GM12878 (cell line): Measurements from ENCODE around the gene ATL3.

ENCODE experiments used
- RFX5 ChIP-seq: IDR thresholded peaks from 2 replicates; pipeline ENCODE4 v1.6.1; 2011; ENCODE audit warnings: low read depth, low read length, improper control_type of control experiment
- TARDBP ChIP-seq: IDR thresholded peaks from 2 replicates; pipeline ENCODE4 v1.6.1; 2016; ENCODE audit warnings: borderline replicate concordance
- TF ChIP-seq, protein P1 (sequence below): IDR thresholded peaks from 2 replicates; pipeline ENCODE4 v1.6.1; 2012; ENCODE audit warnings: improper control_type of control experiment, low read depth, low read length; ENCODE audit not compliant: insufficient replicate concordance
- TF ChIP-seq, protein P2 (sequence below): IDR thresholded peaks from 2 replicates; pipeline ENCODE4 v1.6.1; 2011; ENCODE audit warnings: borderline replicate concordance, low read depth, mild to moderate bottlenecking, moderate library complexity, mixed read lengths, low read length; ENCODE audit not compliant: insufficient read depth; ENCODE audit errors: extremely low read length
- TF ChIP-seq, protein P3 (sequence below), 3 experiments: IDR thresholded peaks in 2 of 3; conservative IDR thresholded peaks in 1 of 3; 2 replicates each; pipeline ENCODE4 v1.5.1; 2011; ENCODE audit warnings: low read depth in 3 of 3, low read length in 3 of 3, mild to moderate bottlenecking in 3 of 3, control low read depth in 2 of 3, moderate library complexity in 2 of 3, inconsistent platforms in 1 of 3, mixed read lengths in 1 of 3; ENCODE audit not compliant: control insufficient read depth in 2 of 3, insufficient read depth in 1 of 3; ENCODE audit errors: extremely low read depth in 1 of 3

DNA sequence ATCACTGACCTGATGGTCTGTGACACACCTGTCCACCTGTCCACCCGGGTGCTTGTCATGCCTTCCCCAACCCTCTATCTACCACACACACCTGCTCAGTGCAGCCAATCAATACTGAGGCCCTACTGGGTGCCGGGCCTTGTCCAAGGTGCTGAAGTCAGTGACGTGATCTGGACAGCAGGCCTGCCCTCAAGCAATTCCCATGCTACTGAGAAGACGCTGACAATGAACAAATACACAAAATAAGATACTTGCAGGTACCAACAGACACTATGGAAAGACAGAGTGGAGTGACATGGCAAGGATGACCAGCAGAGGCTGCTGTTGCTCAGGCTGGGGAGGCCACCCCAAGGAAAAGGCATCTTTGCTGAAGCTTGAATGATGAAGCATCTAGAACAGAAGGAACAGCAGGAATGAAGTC is 78.2 kb downstream of the ATL3 start:
- TF ChIP-seq, protein P1, sequence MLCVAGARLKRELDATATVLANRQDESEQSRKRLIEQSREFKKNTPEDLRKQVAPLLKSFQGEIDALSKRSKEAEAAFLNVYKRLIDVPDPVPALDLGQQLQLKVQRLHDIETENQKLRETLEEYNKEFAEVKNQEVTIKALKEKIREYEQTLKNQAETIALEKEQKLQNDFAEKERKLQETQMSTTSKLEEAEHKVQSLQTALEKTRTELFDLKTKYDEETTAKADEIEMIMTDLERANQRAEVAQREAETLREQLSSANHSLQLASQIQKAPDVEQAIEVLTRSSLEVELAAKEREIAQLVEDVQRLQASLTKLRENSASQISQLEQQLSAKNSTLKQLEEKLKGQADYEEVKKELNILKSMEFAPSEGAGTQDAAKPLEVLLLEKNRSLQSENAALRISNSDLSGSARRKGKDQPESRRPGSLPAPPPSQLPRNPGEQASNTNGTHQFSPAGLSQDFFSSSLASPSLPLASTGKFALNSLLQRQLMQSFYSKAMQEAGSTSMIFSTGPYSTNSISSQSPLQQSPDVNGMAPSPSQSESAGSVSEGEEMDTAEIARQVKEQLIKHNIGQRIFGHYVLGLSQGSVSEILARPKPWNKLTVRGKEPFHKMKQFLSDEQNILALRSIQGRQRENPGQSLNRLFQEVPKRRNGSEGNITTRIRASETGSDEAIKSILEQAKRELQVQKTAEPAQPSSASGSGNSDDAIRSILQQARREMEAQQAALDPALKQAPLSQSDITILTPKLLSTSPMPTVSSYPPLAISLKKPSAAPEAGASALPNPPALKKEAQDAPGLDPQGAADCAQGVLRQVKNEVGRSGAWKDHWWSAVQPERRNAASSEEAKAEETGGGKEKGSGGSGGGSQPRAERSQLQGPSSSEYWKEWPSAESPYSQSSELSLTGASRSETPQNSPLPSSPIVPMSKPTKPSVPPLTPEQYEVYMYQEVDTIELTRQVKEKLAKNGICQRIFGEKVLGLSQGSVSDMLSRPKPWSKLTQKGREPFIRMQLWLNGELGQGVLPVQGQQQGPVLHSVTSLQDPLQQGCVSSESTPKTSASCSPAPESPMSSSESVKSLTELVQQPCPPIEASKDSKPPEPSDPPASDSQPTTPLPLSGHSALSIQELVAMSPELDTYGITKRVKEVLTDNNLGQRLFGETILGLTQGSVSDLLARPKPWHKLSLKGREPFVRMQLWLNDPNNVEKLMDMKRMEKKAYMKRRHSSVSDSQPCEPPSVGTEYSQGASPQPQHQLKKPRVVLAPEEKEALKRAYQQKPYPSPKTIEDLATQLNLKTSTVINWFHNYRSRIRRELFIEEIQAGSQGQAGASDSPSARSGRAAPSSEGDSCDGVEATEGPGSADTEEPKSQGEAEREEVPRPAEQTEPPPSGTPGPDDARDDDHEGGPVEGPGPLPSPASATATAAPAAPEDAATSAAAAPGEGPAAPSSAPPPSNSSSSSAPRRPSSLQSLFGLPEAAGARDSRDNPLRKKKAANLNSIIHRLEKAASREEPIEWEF: no peak
- TF ChIP-seq TARDBP (no peak), RFX5 (no peak)
- TF ChIP-seq, protein P2, sequence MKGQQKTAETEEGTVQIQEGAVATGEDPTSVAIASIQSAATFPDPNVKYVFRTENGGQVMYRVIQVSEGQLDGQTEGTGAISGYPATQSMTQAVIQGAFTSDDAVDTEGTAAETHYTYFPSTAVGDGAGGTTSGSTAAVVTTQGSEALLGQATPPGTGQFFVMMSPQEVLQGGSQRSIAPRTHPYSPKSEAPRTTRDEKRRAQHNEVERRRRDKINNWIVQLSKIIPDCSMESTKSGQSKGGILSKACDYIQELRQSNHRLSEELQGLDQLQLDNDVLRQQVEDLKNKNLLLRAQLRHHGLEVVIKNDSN: no peak
- TF ChIP-seq, protein P3, sequence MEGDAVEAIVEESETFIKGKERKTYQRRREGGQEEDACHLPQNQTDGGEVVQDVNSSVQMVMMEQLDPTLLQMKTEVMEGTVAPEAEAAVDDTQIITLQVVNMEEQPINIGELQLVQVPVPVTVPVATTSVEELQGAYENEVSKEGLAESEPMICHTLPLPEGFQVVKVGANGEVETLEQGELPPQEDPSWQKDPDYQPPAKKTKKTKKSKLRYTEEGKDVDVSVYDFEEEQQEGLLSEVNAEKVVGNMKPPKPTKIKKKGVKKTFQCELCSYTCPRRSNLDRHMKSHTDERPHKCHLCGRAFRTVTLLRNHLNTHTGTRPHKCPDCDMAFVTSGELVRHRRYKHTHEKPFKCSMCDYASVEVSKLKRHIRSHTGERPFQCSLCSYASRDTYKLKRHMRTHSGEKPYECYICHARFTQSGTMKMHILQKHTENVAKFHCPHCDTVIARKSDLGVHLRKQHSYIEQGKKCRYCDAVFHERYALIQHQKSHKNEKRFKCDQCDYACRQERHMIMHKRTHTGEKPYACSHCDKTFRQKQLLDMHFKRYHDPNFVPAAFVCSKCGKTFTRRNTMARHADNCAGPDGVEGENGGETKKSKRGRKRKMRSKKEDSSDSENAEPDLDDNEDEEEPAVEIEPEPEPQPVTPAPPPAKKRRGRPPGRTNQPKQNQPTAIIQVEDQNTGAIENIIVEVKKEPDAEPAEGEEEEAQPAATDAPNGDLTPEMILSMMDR (IDR thresholded peaks at IDR 0.05 in 2 of 3, conservative IDR thresholded peaks at IDR 0.05 in 1 of 3; ENCODE audit: control insufficient read depth in 2 of 3, extremely low read depth in 1 of 3, insufficient read depth in 1 of 3, low read depth in 3 of 3, low read length in 3 of 3): peak; percentile 66 to 79 (median 75)
